ENCODE data around the gene GART. TPM values are rescaled to one million over a fixed set of nuclear protein-coding genes. Genes with fewer than 3 reads are reported as not detected.

Gene GART
- total RNA-seq, 1 experiment from 2014 or later = 240 TPM

DNA sequence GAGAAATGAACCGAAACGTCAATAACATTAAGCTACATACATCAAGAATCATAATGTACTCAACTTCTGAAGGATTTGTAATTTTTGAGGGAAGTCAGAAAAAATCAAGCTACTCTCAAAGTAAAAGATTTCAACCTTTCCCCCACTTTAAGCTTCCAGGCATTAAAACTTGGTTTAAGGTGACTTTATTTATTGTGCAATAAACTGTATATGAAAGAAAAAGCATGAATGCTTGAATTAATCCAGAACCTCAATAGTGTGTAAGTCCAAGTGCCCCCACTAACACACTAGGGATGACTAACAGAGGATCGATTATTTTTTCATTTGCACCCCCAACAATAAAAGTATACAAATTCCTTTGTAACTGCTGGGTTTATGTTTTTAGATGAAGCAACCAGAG is 10.9 kb downstream of the GART start:
- POLR2A ChIA-PET = interaction anchor here (0.7 to 2.1 kb wide), 5 partner anchors 9 to 51 kb away, joined by 3 to 9 read pairs (median 5); partner anchors contain the start of genes GART, SON and TMEM50B
- CTCF ChIA-PET = no interaction called here
- intact Hi-C loops (cut with micrococcal nuclease) = no loop called here
- no peaks in the 10 kb centered on the region for H3K9me3 Mint-ChIP-seq (ENCODE audit: unreplicated experiment)
- no peaks in the 10 kb centered on the region for H3K27me3 Mint-ChIP-seq (ENCODE audit: insufficient read depth, unreplicated experiment)
- no peak overlapping the region for H3K4me3 Mint-ChIP-seq (ENCODE audit: unreplicated experiment)
- no peak for DNase-seq (ENCODE audit: unreplicated experiment)
- TF ChIP-seq CTCF (IDR thresholded peaks at IDR 0.05; ENCODE audit: unreplicated experiment) = no peak
- H3K27ac Mint-ChIP-seq (ENCODE audit: low read depth, unreplicated experiment) = peak overlapping the region; percentile 2
- H3K4me1 Mint-ChIP-seq (ENCODE audit: insufficient read depth, unreplicated experiment) = no peaks in the 10 kb centered on the region
- H3K36me3 Mint-ChIP-seq (ENCODE audit: insufficient read depth, unreplicated experiment) = peaks cover 98% of the 10 kb centered on the region
- BruUV-seq (replicated peaks) = no TSS peak

GRCh38 chr21:33522953-33523349 is 19.0 kb downstream of the GART start:
- CTCF ChIA-PET = interaction anchor here (0.7 kb wide), 1 partner anchor 12 kb away, joined by 3 read pairs; no protein-coding TSS in a partner anchor
- peaks cover 98% of the 10 kb centered on the region for H3K36me3 Mint-ChIP-seq (ENCODE audit: insufficient read depth, unreplicated experiment)
- H3K27me3 Mint-ChIP-seq (ENCODE audit: insufficient read depth, unreplicated experiment) = no peaks in the 10 kb centered on the region
- POLR2A ChIA-PET = interaction anchor here (0.7 to 1.9 kb wide), 4 partner anchors 19 to 446 kb away, joined by 3 to 4 read pairs (median 4); partner anchors contain the start of genes DONSON and GART
- intact Hi-C loops (cut with micrococcal nuclease) = no loop called here
- no peaks in the 10 kb centered on the region for H3K4me1 Mint-ChIP-seq (ENCODE audit: insufficient read depth, unreplicated experiment)
- TF ChIP-seq CTCF (IDR thresholded peaks at IDR 0.05; ENCODE audit: unreplicated experiment) = no peak
- no peak for DNase-seq (ENCODE audit: unreplicated experiment)
- H3K27ac Mint-ChIP-seq (ENCODE audit: low read depth, unreplicated experiment) = no peak overlapping the region
- no peak overlapping the region for H3K4me3 Mint-ChIP-seq (ENCODE audit: unreplicated experiment)
- no peaks in the 10 kb centered on the region for H3K9me3 Mint-ChIP-seq (ENCODE audit: unreplicated experiment)
- BruUV-seq (replicated peaks) = no TSS peak

DNA sequence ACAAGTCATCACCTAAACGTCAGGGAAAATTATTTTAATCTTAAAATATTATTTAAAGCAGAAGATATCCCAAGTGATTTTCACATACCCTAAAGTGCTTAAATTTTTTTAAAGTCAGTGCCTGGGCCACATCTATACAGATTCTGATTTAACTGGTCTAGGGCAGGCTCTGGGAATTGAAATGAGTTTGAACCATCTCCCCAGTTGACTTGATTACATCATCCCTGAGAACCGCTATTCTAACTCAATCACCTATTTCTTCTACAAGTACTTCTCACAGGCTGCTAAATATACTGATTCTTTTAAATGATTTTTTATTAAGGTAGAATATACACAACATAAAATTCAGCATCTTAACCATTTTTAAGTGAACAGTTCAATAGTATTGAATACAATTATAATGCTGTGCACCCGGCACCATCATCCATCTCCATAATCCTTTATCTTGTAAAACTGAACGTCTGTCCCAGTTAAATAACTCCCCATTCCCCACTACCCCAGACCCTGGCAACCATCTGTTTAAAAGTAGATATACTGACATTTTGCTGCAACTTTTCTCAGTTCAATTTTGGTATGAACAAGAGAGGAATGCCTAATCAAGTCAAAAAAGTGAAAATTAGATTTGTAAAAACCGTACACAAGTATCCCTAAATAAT is 19.5 kb downstream of the GART start:
- H3K9me3 Mint-ChIP-seq (ENCODE audit: unreplicated experiment) = no peaks in the 10 kb centered on the region
- H3K36me3 Mint-ChIP-seq (ENCODE audit: insufficient read depth, unreplicated experiment) = peaks cover 98% of the 10 kb centered on the region
- no peaks in the 10 kb centered on the region for H3K27me3 Mint-ChIP-seq (ENCODE audit: insufficient read depth, unreplicated experiment)
- H3K27ac Mint-ChIP-seq (ENCODE audit: low read depth, unreplicated experiment) = no peak overlapping the region
- no peaks in the 10 kb centered on the region for H3K4me1 Mint-ChIP-seq (ENCODE audit: insufficient read depth, unreplicated experiment)
- no TSS peak for BruUV-seq (replicated peaks)
- intact Hi-C loops (cut with micrococcal nuclease) = no loop called here
- POLR2A ChIA-PET = interaction anchor here (0.7 to 1.0 kb wide), 2 partner anchors 22 to 447 kb away, joined by 3 to 4 read pairs; no protein-coding TSS in a partner anchor
- DNase-seq (ENCODE audit: unreplicated experiment) = no peak
- TF ChIP-seq CTCF (IDR thresholded peaks at IDR 0.05; ENCODE audit: unreplicated experiment) = no peak
- no peak overlapping the region for H3K4me3 Mint-ChIP-seq (ENCODE audit: unreplicated experiment)
- CTCF ChIA-PET = no interaction called here

GRCh38 chr21:33518899-33519298 is 23.0 kb downstream of the GART start:
- H3K27ac Mint-ChIP-seq (ENCODE audit: low read depth, unreplicated experiment) = no peak overlapping the region

More at GRCh38 chr21:33518899-33519298, 23.0 kb downstream of the GART start:
- ChIA-PET CTCF (interaction anchor here (0.7 to 1.0 kb wide), 2 partner anchors 87 to 376 kb away, joined by 4 read pairs; no protein-coding TSS in a partner anchor), POLR2A (interaction anchor here (1.1 kb wide), 1 partner anchor 17 kb away, joined by 3 read pairs; no protein-coding TSS in a partner anchor)
- no peak overlapping the region for H3K4me3 Mint-ChIP-seq (ENCODE audit: unreplicated experiment)
- peaks cover 6% of the 10 kb centered on the region for H3K4me1 Mint-ChIP-seq (ENCODE audit: insufficient read depth, unreplicated experiment)
- intact Hi-C loops (cut with micrococcal nuclease) = no loop called here
- H3K9me3 Mint-ChIP-seq (ENCODE audit: unreplicated experiment) = no peaks in the 10 kb centered on the region
- no TSS peak for BruUV-seq (replicated peaks)
- H3K27me3 Mint-ChIP-seq (ENCODE audit: insufficient read depth, unreplicated experiment) = no peaks in the 10 kb centered on the region
- no peak for DNase-seq (ENCODE audit: unreplicated experiment)
- peaks cover 99% of the 10 kb centered on the region for H3K36me3 Mint-ChIP-seq (ENCODE audit: insufficient read depth, unreplicated experiment)
- no peak for TF ChIP-seq CTCF (IDR thresholded peaks at IDR 0.05; ENCODE audit: unreplicated experiment)
